ENCODE measurements around the gene CLEC4M.

The CLEC4M gene

GRCh38 chr19:7739211-7739755 is 23.8 kb upstream of the CLEC4M start:
- Histone ChIP-seq H3F3A (ENCODE audit: insufficient read depth) (no peaks in the 10 kb centered on the region), H3K27me3 (ENCODE audit: low read length) (no peaks in the 10 kb centered on the region), H3K36me3 (ENCODE audit: low read length) (no peaks in the 10 kb centered on the region), H3K4me2 (ENCODE audit: low read depth, low read length, poor library complexity, severe bottlenecking) (no peak overlapping the region), H3K79me2 (ENCODE audit: insufficient read depth, low read length) (no peaks in the 10 kb centered on the region), H2AFZ (ENCODE audit: low read depth, low read length, severe bottlenecking) (no peak overlapping the region), H3K4me3 (ENCODE audit: insufficient read depth, low read length, poor library complexity, severe bottlenecking) (no peak overlapping the region), H4K20me1 (ENCODE audit: low read depth, low read length) (no peaks in the 10 kb centered on the region), H3K27ac (ENCODE audit: low read depth, low read length) (no peak overlapping the region), H3K9me2 (replicated peaks; ENCODE audit: insufficient read depth, low read length) (no peaks in the 10 kb centered on the region), H3K9me3 (ENCODE audit: insufficient read depth, low read length) (no peaks in the 10 kb centered on the region), H3K9ac (ENCODE audit: low read length) (no peak overlapping the region)
- no peak for TF ChIP-seq EZH2phosphoT487 (conservative IDR thresholded peaks at IDR 0.05; ENCODE audit: low read length)
- no peak for TF ChIP-seq CTCF (IDR thresholded peaks at IDR 0.05; ENCODE audit: insufficient read depth, low read length, poor library complexity, severe bottlenecking)

GRCh38 chr19:7739801-7740681 is 23.0 kb upstream of the CLEC4M start:
- no peak overlapping the region for H3K4me2 ChIP-seq (ENCODE audit: low read depth, low read length, poor library complexity, severe bottlenecking)

GRCh38 chr19:7740682-7741054 is 22.4 kb upstream of the CLEC4M start:
- Histone ChIP-seq H2AFZ (ENCODE audit: low read depth, low read length, severe bottlenecking) (no peak overlapping the region), H3K4me3 (ENCODE audit: insufficient read depth, low read length, poor library complexity, severe bottlenecking) (no peak overlapping the region), H3K79me2 (ENCODE audit: insufficient read depth, low read length) (no peaks in the 10 kb centered on the region), H4K20me1 (ENCODE audit: low read depth, low read length) (no peaks in the 10 kb centered on the region), H3K36me3 (ENCODE audit: low read length) (no peaks in the 10 kb centered on the region), H3K9me2 (replicated peaks; ENCODE audit: insufficient read depth, low read length) (no peaks in the 10 kb centered on the region), H3K9me3 (ENCODE audit: insufficient read depth, low read length) (no peaks in the 10 kb centered on the region), H3F3A (ENCODE audit: insufficient read depth) (no peaks in the 10 kb centered on the region), H3K27ac (ENCODE audit: low read depth, low read length) (no peak overlapping the region), H3K27me3 (ENCODE audit: low read length) (no peaks in the 10 kb centered on the region), H3K9ac (ENCODE audit: low read length) (no peak overlapping the region), H3K4me2 (ENCODE audit: low read depth, low read length, poor library complexity, severe bottlenecking) (no peak overlapping the region)
- TF ChIP-seq CTCF (IDR thresholded peaks at IDR 0.05; ENCODE audit: insufficient read depth, low read length, poor library complexity, severe bottlenecking) (no peak), EZH2phosphoT487 (conservative IDR thresholded peaks at IDR 0.05; ENCODE audit: low read length) (no peak)

More at GRCh38 chr19:7739801-7740681, 23.0 kb upstream of the CLEC4M start:
- Histone ChIP-seq H3K27ac (ENCODE audit: low read depth, low read length) (no peak overlapping the region), H3K9ac (ENCODE audit: low read length) (no peak overlapping the region), H3K36me3 (ENCODE audit: low read length) (no peaks in the 10 kb centered on the region), H3K79me2 (ENCODE audit: insufficient read depth, low read length) (no peaks in the 10 kb centered on the region), H3K4me3 (ENCODE audit: insufficient read depth, low read length, poor library complexity, severe bottlenecking) (no peak overlapping the region), H3K9me3 (ENCODE audit: insufficient read depth, low read length) (no peaks in the 10 kb centered on the region), H4K20me1 (ENCODE audit: low read depth, low read length) (no peaks in the 10 kb centered on the region), H3F3A (ENCODE audit: insufficient read depth) (no peaks in the 10 kb centered on the region), H2AFZ (ENCODE audit: low read depth, low read length, severe bottlenecking) (no peak overlapping the region), H3K27me3 (ENCODE audit: low read length) (no peaks in the 10 kb centered on the region), H3K9me2 (replicated peaks; ENCODE audit: insufficient read depth, low read length) (no peaks in the 10 kb centered on the region)
- TF ChIP-seq CTCF (IDR thresholded peaks at IDR 0.05; ENCODE audit: insufficient read depth, low read length, poor library complexity, severe bottlenecking) (no peak), EZH2phosphoT487 (conservative IDR thresholded peaks at IDR 0.05; ENCODE audit: low read length) (no peak)

All from SU-DHL-6 (cell line).